Liver (tissue), 9 donors: ENCODE results near the gene ARMC7. TPM values are rescaled to one million over a fixed set of nuclear protein-coding genes. Genes with fewer than 3 reads are reported as not detected.

Experiments used
- DNase-seq: peaks from one replicate; pipeline ENCODE4 v3.0.0-alpha.2; 2017; ENCODE audit warnings: low spot score
- H3K27ac ChIP-seq, 2 donors: one replicate each; pipeline ENCODE4 v1.7.0; 2013; ENCODE audit warnings: inconsistent platforms in 2 of 2, low read length in 2 of 2, control low read depth in 1 of 2, low read depth in 1 of 2, mild to moderate bottlenecking in 1 of 2
- H3K27me3 ChIP-seq, 4 donors: one replicate each; pipeline versions ENCODE4 v1.6.1 to v1.7.0; 2013; ENCODE audit warnings: low read length in 3 of 4, inconsistent platforms in 1 of 4, mild to moderate bottlenecking in 1 of 4, moderate library complexity in 1 of 4; ENCODE audit not compliant: control insufficient read depth in 4 of 4, insufficient read depth in 4 of 4
- H3K36me3 ChIP-seq, 4 donors: one replicate each; pipeline versions ENCODE4 v1.6.1 to v1.7.0; 2013; ENCODE audit warnings: low read length in 3 of 4, mild to moderate bottlenecking in 3 of 4, low read depth in 1 of 4, moderate library complexity in 1 of 4; ENCODE audit not compliant: control insufficient read depth in 4 of 4, insufficient read depth in 3 of 4
- H3K4me1 ChIP-seq, 4 donors: one replicate each; pipeline versions ENCODE4 v1.6.1 to v1.7.0; 2013; ENCODE audit warnings: low read length in 3 of 4, mild to moderate bottlenecking in 3 of 4, moderate library complexity in 1 of 4; ENCODE audit not compliant: control insufficient read depth in 4 of 4, insufficient read depth in 4 of 4
- H3K4me3 ChIP-seq, 3 donors: one replicate each; pipeline versions ENCODE4 v1.6.1 to v1.7.0; 2013; ENCODE audit warnings: low read length in 3 of 3, control low read depth in 1 of 3, low read depth in 1 of 3, mild to moderate bottlenecking in 1 of 3
- H3K9ac ChIP-seq, 2 donors: one replicate each; pipeline ENCODE4 v1.7.0; 2013; ENCODE audit warnings: low read length in 2 of 2, mild to moderate bottlenecking in 2 of 2, moderate library complexity in 2 of 2, control low read depth in 1 of 2, low read depth in 1 of 2
- H3K9me3 ChIP-seq, 4 donors: one replicate each; pipeline versions ENCODE4 v1.6.1 to v1.7.0; 2013; ENCODE audit warnings: low read length in 3 of 4; ENCODE audit not compliant: control insufficient read depth in 4 of 4
- EGR1 ChIP-seq, 2 donors: IDR thresholded peaks; 2 replicates each; pipeline ENCODE4 v1.6.1; 2016 to 2018; ENCODE audit warnings: antibody characterized with exemption in 2 of 2, low read depth in 2 of 2
- FOXA1 ChIP-seq: IDR thresholded peaks from 2 replicates; pipeline ENCODE4 v1.6.1; 2016; ENCODE audit warnings: antibody characterized with exemption
- FOXA2 ChIP-seq: IDR thresholded peaks from 2 replicates; pipeline ENCODE4 v1.6.1; 2016; ENCODE audit warnings: antibody characterized with exemption
- GABPA ChIP-seq, 2 donors: IDR thresholded peaks in 1 of 2; conservative IDR thresholded peaks in 1 of 2; 2 replicates each; pipeline ENCODE4 v1.6.1; 2016; ENCODE audit warnings: antibody characterized with exemption in 2 of 2, mild to moderate bottlenecking in 1 of 2, moderate library complexity in 1 of 2
- HNF4A ChIP-seq, 2 donors: conservative IDR thresholded peaks; 2 replicates each; pipeline ENCODE4 v1.6.1; 2016; ENCODE audit warnings: antibody characterized with exemption in 2 of 2, mild to moderate bottlenecking in 2 of 2
- JUND ChIP-seq, 2 donors: IDR thresholded peaks; 2 replicates each; pipeline ENCODE4 v1.6.1; 2016; ENCODE audit warnings: antibody characterized with exemption in 2 of 2
- MAX ChIP-seq: IDR thresholded peaks from 2 replicates; pipeline ENCODE4 v1.6.1; 2016; ENCODE audit warnings: antibody characterized with exemption
- NR2F2 ChIP-seq: IDR thresholded peaks from 2 replicates; pipeline ENCODE4 v1.6.1; 2016; ENCODE audit warnings: antibody characterized with exemption
- RAD21 ChIP-seq, 2 donors: IDR thresholded peaks; 2 replicates each; pipeline ENCODE4 v1.6.1; 2016; ENCODE audit warnings: antibody characterized with exemption in 2 of 2, mild to moderate bottlenecking in 2 of 2
- REST ChIP-seq: IDR thresholded peaks from 2 replicates; pipeline ENCODE4 v1.6.1; 2016; ENCODE audit warnings: antibody characterized with exemption, mild to moderate bottlenecking
- RXRA ChIP-seq, 2 donors: IDR thresholded peaks; 2 replicates each; pipeline ENCODE4 v1.6.1; 2017 to 2018; ENCODE audit warnings: antibody characterized with exemption in 2 of 2, mild to moderate bottlenecking in 1 of 2
- SP1 ChIP-seq: IDR thresholded peaks from 2 replicates; pipeline ENCODE4 v1.6.1; 2018; ENCODE audit warnings: antibody characterized with exemption, mild to moderate bottlenecking
- TAF1 ChIP-seq: conservative IDR thresholded peaks from 2 replicates; pipeline ENCODE4 v1.6.1; 2016; ENCODE audit warnings: antibody characterized with exemption, mild to moderate bottlenecking
- YY1 ChIP-seq: IDR thresholded peaks from 2 replicates; pipeline ENCODE4 v1.6.1; 2016; ENCODE audit warnings: antibody characterized with exemption, mild to moderate bottlenecking
- ZBTB33 ChIP-seq: IDR thresholded peaks from 2 replicates; pipeline ENCODE4 v1.6.1; 2016; ENCODE audit warnings: antibody characterized with exemption
- WGBS: extraction: QIAGEN DNeasy Blood & Tissue Kit; methylation state at CpG from one replicate; pipeline ENCODE4 v1.1.7; 2013; 5-methylcytosine and 5-hydroxymethylcytosine counted together
- polyA plus RNA-seq, 2 donors: library from polyadenylated mRNA; stranded (reverse) in 1 of 2; unstranded in 1 of 2; fragments of 200-250 nt in 1 of 2; fragments of >200 nt in 1 of 2; fragmentation: Nextera tagmentation in 1 of 2; extraction: Ambion mirVana in 1 of 2; gene quantifications; one replicate each; pipeline versions ENCODE4 v1.2.1 to v1.2.3, GENCODE V29; 2013 to 2015
- total RNA-seq, 2 donors: library from RNA; depleted of rRNA; stranded (reverse); fragments of >200 nt; gene quantifications; one replicate each; pipeline ENCODE4 v1.2.3, GENCODE V29; 2014
- TF ChIP-seq, protein P1 (sequence below): fragments of 150-350 bp; IDR thresholded peaks from 2 replicates; pipeline ENCODE4 v1.5.1; 2017; ENCODE audit warnings: improper control_type of control experiment, low read depth, low read length; ENCODE audit not compliant: missing input control
- donor health status: healthy.
- donor health status: healthy.
- donor health status: healthy.
- donor health status: healthy.
- donor health status: healthy.

Gene ARMC7
- total and polyA plus RNA-seq, 4 donors: 1.7 to 6.6 (median 3.7) TPM

DNA sequence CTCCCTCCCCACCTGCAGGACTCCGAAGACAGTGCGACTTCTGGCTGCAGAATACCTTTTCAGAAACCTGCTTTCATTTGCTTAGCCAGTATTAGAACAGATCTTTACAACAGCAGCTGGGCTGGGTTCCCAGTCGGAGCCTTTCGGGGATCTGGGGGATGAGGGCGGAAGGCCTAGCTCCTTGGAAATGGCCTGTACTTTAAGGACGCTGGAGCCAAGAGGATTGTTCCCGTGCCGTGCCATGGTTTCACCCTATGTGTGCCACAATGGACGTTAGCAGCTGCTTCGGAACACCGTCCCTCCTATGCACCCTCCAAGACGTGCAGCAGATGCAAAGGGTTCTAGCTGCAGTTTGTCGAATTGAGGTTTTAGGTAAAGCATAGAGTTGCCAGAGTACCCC, 46.6 kb upstream of the ARMC7 start:
- Histone ChIP-seq H3K27ac (no peak overlapping the region), H3K27me3 (no peaks in the 10 kb centered on the region), H3K9ac (no peak overlapping the region), H3K4me3 (no peak overlapping the region), H3K36me3 (peaks cover 11 to 29% (median 19%) of the 10 kb centered on the region in 4 donors), H3K4me1 (peaks cover 0 to 11% (median 5%) of the 10 kb centered on the region in 4 donors), H3K9me3 (no peaks in the 10 kb centered on the region)
- WGBS: 95% methylated on average over 13 of the region's 13 CpGs
- DNase-seq: no peak
- TF ChIP-seq TAF1 (no peak), FOXA2 (no peak), YY1 (no peak), REST (no peak), NR2F2 (no peak), FOXA1 (no peak), RXRA (IDR thresholded peaks at IDR 0.05) (no peak), JUND (IDR thresholded peaks at IDR 0.05) (no peak), RAD21 (IDR thresholded peaks at IDR 0.05) (no peak), ZBTB33 (no peak), GABPA (IDR thresholded peaks at IDR 0.05 in 1 of 2, conservative IDR thresholded peaks at IDR 0.05 in 1 of 2) (no peak), HNF4A (conservative IDR thresholded peaks at IDR 0.05) (no peak), MAX (no peak), SP1 (no peak), EGR1 (IDR thresholded peaks at IDR 0.05; ENCODE audit: low read depth in 2 of 2) (no peak)
- TF ChIP-seq, protein P1, sequence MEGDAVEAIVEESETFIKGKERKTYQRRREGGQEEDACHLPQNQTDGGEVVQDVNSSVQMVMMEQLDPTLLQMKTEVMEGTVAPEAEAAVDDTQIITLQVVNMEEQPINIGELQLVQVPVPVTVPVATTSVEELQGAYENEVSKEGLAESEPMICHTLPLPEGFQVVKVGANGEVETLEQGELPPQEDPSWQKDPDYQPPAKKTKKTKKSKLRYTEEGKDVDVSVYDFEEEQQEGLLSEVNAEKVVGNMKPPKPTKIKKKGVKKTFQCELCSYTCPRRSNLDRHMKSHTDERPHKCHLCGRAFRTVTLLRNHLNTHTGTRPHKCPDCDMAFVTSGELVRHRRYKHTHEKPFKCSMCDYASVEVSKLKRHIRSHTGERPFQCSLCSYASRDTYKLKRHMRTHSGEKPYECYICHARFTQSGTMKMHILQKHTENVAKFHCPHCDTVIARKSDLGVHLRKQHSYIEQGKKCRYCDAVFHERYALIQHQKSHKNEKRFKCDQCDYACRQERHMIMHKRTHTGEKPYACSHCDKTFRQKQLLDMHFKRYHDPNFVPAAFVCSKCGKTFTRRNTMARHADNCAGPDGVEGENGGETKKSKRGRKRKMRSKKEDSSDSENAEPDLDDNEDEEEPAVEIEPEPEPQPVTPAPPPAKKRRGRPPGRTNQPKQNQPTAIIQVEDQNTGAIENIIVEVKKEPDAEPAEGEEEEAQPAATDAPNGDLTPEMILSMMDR: no peak

GRCh38 chr17:75063626-75064025, 46.1 kb upstream of the ARMC7 start:
- no peak overlapping the region for H3K27ac ChIP-seq
- no peak for DNase-seq
- 95% methylated on average over 3 of the region's 3 CpGs for WGBS
- no peak overlapping the region for H3K9ac ChIP-seq
- H3K4me3 ChIP-seq: no peak overlapping the region
- H3K4me1 ChIP-seq: peaks cover 0 to 11% (median 5%) of the 10 kb centered on the region in 4 donors
- peaks cover 11 to 29% (median 19%) of the 10 kb centered on the region in 4 donors for H3K36me3 ChIP-seq
- no peaks in the 10 kb centered on the region for H3K27me3 ChIP-seq
- no peaks in the 10 kb centered on the region for H3K9me3 ChIP-seq
- TF ChIP-seq FOXA1 (no peak), GABPA (IDR thresholded peaks at IDR 0.05 in 1 of 2, conservative IDR thresholded peaks at IDR 0.05 in 1 of 2) (no peak), MAX (no peak), TAF1 (no peak), FOXA2 (no peak), NR2F2 (no peak), ZBTB33 (no peak)
- TF ChIP-seq, protein P1: no peak
